GM12865 (cell line): ENCODE measurements around the gene HOXB8.

ENCODE experiments used
- DNase-seq: peaks from one replicate; pipeline ENCODE4 v3.0.0; 2010; ENCODE audit warnings: low read depth
- H3K4me3 ChIP-seq: 2 replicates; pipeline ENCODE4 v1.5.1; 2011; ENCODE audit warnings: mild to moderate bottlenecking, low read depth, low read length, control low read depth
- TF ChIP-seq, protein P1 (sequence below): IDR thresholded peaks from 2 replicates; pipeline ENCODE4 v1.5.1; 2011; ENCODE audit warnings: low read length, control low read depth, low read depth, inconsistent platforms; ENCODE audit not compliant: insufficient read depth; ENCODE audit errors: missing control alignments

HOXB8 gene

DNA sequence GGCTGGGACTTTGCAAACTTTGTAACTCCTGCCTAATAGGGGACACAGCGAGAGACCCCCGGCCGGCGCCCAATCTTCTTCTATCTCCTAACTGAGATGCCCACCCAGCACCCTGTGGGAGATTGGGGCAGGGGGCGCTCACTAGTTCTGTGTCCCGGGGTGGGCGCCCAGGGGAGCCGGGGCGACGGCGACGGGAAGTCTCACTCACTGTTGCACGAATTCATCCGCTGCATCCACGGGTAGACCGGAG is 17.6 kb downstream of the HOXB8 start:
- DNase-seq, result no peak
- no peak overlapping the region for H3K4me3 ChIP-seq
- TF ChIP-seq, protein P1, sequence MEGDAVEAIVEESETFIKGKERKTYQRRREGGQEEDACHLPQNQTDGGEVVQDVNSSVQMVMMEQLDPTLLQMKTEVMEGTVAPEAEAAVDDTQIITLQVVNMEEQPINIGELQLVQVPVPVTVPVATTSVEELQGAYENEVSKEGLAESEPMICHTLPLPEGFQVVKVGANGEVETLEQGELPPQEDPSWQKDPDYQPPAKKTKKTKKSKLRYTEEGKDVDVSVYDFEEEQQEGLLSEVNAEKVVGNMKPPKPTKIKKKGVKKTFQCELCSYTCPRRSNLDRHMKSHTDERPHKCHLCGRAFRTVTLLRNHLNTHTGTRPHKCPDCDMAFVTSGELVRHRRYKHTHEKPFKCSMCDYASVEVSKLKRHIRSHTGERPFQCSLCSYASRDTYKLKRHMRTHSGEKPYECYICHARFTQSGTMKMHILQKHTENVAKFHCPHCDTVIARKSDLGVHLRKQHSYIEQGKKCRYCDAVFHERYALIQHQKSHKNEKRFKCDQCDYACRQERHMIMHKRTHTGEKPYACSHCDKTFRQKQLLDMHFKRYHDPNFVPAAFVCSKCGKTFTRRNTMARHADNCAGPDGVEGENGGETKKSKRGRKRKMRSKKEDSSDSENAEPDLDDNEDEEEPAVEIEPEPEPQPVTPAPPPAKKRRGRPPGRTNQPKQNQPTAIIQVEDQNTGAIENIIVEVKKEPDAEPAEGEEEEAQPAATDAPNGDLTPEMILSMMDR, result no peak

DNA sequence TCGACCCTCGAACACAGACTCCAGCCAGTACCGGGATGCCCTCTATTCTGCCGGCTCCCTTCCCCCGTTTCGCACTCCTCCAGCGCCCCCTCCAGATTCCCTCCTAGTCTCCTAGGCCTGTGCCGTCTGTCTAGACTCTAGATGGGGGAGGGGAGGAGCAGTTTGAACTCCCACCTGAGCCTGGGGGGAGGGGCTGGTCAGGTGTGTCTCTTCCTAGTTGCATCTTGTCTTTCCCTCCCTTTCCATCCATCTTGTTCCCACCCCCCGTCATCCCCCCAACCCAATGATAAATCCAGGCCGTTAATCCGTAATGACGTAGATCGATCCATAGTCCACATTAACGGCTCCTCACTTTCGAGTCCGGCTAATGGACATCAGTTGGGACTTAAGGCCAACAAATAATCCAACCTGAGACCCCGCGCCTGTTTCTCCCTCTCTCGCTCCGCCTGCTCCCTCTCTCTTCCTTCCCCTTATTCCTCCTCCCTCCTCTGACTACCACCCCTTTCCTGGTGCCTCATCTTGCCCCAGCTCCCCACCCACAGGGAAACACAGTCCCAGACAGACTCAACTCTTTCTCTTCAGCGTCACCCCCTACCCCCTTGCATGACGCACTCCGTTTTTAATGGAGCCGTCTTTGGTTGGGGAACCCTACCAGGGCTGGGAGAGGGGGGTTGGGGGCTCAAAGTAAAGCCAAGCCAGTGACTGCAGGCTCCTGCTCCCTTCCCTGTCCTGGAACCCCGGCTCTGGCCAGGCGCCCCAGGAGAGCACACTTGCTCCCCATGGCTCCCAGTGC is 18.2 kb downstream of the HOXB8 start:
- TF ChIP-seq, protein P1, result no peak
- DNase-seq, result no peak
- H3K4me3 ChIP-seq, result no peak overlapping the region

DNA sequence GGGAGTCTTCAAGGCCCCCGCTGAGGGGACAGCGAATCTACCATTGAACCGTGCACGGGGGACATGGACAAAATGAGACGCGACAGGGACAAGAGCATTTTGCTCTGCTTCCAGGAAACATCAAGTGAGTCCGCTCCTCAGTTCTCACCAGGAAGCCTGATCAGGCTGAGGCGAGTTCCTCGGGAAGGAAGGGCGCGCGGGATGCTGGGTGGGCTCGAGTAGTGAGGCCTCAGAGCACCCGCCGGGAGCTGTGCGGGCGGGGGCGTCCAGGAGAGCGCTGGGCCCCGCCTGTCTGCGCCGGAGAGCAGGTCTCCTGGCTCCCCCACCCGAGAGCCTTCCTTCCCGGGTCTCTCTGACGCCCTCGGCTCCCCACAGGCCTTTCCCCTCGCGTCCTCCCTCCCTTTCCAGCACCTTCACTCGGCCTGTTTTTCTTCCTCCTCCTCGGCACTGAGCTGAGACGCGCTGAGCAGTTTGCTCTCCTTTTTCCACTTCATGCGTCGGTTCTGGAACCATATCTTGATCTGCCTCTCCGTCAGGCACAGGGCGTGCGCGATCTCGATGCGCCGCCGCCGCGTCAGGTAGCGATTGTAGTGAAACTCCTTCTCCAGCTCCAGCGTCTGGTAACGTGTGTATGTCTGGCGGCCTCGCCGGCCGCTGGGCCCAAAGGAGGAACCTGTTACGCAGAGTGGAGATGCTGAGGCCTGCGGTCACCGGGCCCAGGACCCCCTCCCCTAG is 18.9 kb downstream of the HOXB8 start:
- no peak overlapping the region for H3K4me3 ChIP-seq
- DNase-seq, result no peak
- TF ChIP-seq, protein P1, result no peak

DNA sequence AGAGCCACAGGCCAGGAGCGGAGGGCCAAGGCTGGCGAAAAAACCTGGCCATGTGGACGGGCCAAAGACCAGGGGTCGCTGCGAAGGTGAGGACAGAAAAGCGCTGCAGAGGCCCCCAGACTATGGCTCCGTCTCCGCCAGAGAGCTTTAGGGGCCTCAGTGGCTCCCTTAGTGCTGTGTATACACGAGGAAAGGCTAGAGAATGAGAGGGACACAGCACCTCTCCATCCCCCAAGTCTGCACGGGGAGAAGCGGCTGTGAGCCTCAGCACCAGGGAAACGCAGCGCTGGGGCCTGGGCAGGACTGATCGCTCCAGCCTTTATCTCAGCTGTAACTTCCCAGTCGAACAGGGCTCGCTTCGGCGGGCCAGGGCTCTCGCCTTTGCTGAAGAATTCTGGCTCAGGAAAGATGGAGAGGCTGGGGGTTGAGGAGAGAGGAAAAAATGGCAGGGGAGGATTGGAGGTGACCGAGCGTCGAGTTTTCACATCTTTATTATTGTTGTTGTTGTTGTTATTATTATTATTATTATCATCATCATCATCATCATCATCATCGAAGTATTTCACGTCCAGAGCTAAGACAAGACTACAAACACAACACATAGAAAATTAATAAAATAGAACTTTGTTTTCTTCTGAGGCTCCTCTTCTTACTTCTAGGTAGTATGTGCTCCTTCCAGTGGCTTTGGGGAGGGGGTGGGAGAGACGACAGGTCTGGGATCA is 19.7 kb downstream of the HOXB8 start:
- TF ChIP-seq, protein P1, result no peak
- no peak for DNase-seq
- H3K4me3 ChIP-seq, result no peak overlapping the region

DNA sequence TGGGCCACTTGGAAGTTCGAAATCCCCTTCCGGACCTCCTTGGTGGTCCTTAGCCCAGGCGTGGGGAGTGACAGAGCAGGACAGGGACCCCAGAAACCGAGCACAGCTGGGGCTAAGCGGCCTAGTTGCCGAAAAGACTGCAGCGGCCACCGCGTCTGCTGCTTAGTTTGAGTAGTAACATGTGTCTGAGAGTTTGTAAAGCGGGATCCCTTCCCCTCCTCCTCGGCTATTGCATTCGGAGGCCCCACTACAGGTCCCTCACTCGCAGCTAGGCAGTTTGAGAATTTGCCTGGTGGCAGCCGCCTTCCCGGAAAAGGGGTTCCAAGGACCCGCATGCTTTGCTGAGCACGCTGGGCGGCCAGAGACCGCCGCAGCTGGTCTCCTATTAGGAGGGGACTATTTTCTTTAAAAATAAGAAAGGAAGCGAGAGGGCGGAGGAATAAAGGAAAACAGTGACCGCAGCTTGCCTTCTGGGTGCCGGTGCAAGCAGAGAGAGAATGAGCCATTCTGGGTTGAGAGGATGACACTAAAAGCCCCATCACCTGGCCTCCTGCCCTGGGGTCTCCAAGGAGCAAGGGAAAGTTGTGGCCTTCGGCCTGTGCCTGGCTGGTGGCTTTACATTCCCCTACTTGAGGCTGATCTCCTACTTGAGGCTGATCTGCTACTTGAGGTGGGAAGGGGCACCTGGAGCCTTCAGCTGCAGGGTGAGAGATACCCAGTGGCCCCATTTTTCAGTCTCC is 20.4 kb downstream of the HOXB8 start:
- no peak for DNase-seq
- H3K4me3 ChIP-seq, result no peak overlapping the region
- TF ChIP-seq, protein P1, result no peak

DNA sequence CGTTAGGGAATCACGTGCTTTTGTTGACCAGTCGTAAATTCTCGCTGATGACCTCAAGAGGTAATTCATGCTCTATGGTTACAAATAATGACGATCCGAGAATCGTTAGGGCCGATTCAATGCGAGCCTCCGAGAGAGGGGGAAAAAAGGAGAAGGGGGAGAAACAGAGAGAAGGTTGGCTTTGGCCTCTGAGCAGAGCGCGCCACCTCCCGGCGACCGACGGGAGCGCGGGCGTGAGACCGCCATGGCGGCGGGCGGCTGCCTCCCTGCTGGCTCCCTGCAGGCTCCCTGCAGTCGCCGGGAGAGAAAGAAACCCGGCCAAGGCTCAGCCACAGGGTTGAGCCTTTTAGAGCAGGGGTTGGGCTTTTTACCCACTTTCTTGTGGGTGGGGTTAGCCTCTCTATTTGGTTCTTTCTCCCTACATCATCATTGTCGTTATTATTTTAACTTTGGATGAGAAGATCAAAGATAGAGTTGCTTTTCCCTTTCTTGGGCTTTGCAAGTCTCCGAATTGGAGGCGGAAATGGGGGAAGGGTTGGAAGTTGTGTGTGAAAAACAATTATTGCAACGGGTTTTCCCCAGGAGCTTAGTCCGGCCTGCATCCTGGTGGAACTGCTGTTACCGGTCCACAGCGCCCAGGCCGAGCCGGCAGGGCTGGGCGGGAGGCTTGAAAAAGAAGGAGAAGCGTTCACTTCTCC is 21.1 kb downstream of the HOXB8 start:
- peak overlapping the region; percentile 44 for H3K4me3 ChIP-seq
- TF ChIP-seq, protein P1, result peak; percentile 96
- DNase-seq, result peak; percentile 78
